OCI-LY3 (cell line): ENCODE measurements around the gene FHL2.

Experiments used
- CTCF ChIP-seq: fragments of 200-600, 300-600 bp; sonication (generic); IDR thresholded peaks from 2 replicates; pipeline ENCODE4 v1.5.1; 2014; ENCODE audit warnings: antibody characterized with exemption, low read length, low read depth
- EZH2phosphoT487 ChIP-seq: fragments of 200-600 bp; shearing (Covaris generic); IDR thresholded peaks from 2 replicates; pipeline ENCODE4 v1.6.1; 2018; ENCODE audit warnings: antibody characterized with exemption, mixed run types, low read depth

- TF ChIP-seq CTCF = no peak
- TF ChIP-seq EZH2phosphoT487 = no peak
Observed at GRCh38 chr2:105327690-105328089, 71.2 kb downstream of the FHL2 start.
